Right lobe of liver (tissue), 4 donors: ENCODE data around the gene SERTAD4.

Experiments used
- CTCF ChIP-seq, 4 donors: fragments of 200-600 bp in 3 of 4; fragments of 450-650 bp in 1 of 4; IDR thresholded peaks; one replicate each; pipeline versions ENCODE4 v1.5.1 to v1.8.0; 2016 to 2022; ENCODE audit warnings: antibody characterized with exemption in 4 of 4, mild to moderate bottlenecking in 2 of 4
- POLR2A ChIP-seq: fragments of 450-650 bp; IDR thresholded peaks from one replicate; pipeline ENCODE4 v1.6.1; 2017; ENCODE audit warnings: antibody characterized with exemption, mild to moderate bottlenecking
- donor health status: DM: no; HTN: no; CAD: no.
- donor health status: DM: no; HTN: no; CAD: no.
- donor health status: DM: no; HTN: yes; CAD: no.

- TF ChIP-seq CTCF (IDR thresholded peaks at IDR 0.05) (no peak), POLR2A (no peak)
These were observed 43.2 kb upstream of the SERTAD4 start for GRCh38 chr1:210189426-210189825.
